ENCODE data around the gene IL1RAPL2. TPM values are rescaled to one million over a fixed set of nuclear protein-coding genes. Genes with fewer than 3 reads are reported as not detected.
"Not testable (repeated sequence)": the region's sequence is repeated elsewhere in the genome, so short reads cannot be mapped to it uniquely, and the experiment has no call there.

IL1RAPL2 gene
- total RNA-seq, 4 donors from 2014 or later: not detected

DNA sequence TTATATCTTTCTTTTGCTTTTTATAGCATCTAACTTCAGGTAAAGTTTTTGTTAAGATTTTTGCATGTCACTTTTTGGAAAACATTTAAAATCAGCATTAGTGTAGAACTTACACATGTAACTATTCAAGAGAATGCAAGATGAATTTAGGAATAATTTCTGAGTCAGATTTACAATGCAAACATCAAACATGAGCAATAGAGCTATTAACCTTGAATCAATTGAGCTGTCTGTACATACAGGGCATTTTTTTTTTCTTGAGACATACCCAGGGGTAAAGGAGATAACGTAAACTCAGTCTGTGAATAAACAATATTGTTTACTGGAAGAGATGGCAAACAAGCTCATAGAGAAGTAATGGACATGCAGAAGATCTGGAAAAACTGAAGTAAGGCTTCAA is 311.5 kb downstream of the IL1RAPL2 start:
- no peaks in the 10 kb centered on the region for H3K4me1 ChIP-seq
- no peak overlapping the region for H3K27ac ChIP-seq
- DNase-seq (no peak), ATAC-seq (no peak)
- intact Hi-C loops (cut with DNase I; ENCODE audit: low total_unique reads) (no loop called here), in situ Hi-C loops (cut with MboI; ENCODE audit: low sequenced_read_pairs in 4 of 4) (no loop called here)
- no peaks in the 10 kb centered on the region for H3K36me3 ChIP-seq
- no peak for TF ChIP-seq POLR2A (IDR thresholded peaks at IDR 0.05)
- TF ChIP-seq, protein P1, sequence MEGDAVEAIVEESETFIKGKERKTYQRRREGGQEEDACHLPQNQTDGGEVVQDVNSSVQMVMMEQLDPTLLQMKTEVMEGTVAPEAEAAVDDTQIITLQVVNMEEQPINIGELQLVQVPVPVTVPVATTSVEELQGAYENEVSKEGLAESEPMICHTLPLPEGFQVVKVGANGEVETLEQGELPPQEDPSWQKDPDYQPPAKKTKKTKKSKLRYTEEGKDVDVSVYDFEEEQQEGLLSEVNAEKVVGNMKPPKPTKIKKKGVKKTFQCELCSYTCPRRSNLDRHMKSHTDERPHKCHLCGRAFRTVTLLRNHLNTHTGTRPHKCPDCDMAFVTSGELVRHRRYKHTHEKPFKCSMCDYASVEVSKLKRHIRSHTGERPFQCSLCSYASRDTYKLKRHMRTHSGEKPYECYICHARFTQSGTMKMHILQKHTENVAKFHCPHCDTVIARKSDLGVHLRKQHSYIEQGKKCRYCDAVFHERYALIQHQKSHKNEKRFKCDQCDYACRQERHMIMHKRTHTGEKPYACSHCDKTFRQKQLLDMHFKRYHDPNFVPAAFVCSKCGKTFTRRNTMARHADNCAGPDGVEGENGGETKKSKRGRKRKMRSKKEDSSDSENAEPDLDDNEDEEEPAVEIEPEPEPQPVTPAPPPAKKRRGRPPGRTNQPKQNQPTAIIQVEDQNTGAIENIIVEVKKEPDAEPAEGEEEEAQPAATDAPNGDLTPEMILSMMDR (IDR thresholded peaks at IDR 0.05 in 4 of 5, conservative IDR thresholded peaks at IDR 0.05 in 1 of 5): no peak
- no peaks in the 10 kb centered on the region for H3K9me3 ChIP-seq
- no peaks in the 10 kb centered on the region for H3K27me3 ChIP-seq
- H3K4me3 ChIP-seq: no peak overlapping the region

DNA sequence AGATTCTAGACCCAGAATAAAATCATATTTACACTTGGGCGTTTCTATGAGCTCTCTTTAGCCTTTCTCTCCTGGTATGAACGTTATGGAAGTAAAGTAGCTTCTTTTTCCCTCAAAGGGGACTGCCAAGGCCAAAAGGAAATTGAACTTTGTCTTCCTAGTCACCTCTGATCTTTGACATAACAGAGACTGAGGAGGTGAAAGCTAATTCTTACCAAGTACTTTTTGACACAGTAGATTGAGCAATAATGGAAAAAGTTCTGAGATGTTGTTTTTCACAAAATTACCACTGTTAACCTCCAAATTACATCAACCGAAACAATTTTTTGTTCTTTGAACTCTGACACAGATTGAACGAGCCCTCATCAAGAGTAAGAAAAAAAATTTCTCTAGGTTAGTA is 336.1 kb downstream of the IL1RAPL2 start:
- ATAC-seq (no peak), DNase-seq (no peak)
- in situ Hi-C loops (cut with MboI; ENCODE audit: low sequenced_read_pairs in 4 of 4): no loop called here
- Histone ChIP-seq H3K9me3 (no peaks in the 10 kb centered on the region), H3K4me3 (no peak overlapping the region), H3K36me3 (no peaks in the 10 kb centered on the region), H3K27me3 (no peaks in the 10 kb centered on the region), H3K27ac (no peak overlapping the region), H3K4me1 (no peaks in the 10 kb centered on the region)
- intact Hi-C loops (cut with DNase I; ENCODE audit: low total_unique reads): no loop called here
- TF ChIP-seq POLR2A (IDR thresholded peaks at IDR 0.05): no peak
- TF ChIP-seq, protein P1 (IDR thresholded peaks at IDR 0.05 in 4 of 5, conservative IDR thresholded peaks at IDR 0.05 in 1 of 5): no peak

DNA sequence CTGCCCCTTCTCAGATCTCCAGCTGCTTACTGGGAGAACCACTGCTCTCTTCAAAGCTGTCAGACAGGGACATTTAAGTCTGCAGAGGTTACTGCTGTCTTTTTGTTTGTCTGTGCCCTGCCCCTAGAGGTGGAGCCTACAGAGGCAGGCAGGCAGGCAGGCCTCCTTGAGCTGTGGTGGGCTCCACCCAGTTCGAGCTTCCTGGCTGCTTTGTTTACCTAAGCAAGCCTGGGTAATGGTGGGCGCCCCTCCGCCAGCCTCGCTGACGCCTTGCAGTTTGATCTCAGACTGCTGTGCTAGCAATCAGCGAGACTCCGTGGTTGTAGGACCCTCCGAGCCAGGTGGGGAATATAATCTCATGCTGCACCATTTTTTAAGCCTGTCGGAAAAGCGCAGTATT is 343.7 kb downstream of the IL1RAPL2 start:
- DNase-seq; intact Hi-C loops (cut with DNase I; ENCODE audit: low total_unique reads); H3K27me3 ChIP-seq; ATAC-seq; H3K9me3 ChIP-seq; H3K27ac ChIP-seq; H3K4me1 ChIP-seq; H3K36me3 ChIP-seq; H3K4me3 ChIP-seq; in situ Hi-C loops (cut with MboI; ENCODE audit: low sequenced_read_pairs in 4 of 4): not testable (repeated sequence)

DNA sequence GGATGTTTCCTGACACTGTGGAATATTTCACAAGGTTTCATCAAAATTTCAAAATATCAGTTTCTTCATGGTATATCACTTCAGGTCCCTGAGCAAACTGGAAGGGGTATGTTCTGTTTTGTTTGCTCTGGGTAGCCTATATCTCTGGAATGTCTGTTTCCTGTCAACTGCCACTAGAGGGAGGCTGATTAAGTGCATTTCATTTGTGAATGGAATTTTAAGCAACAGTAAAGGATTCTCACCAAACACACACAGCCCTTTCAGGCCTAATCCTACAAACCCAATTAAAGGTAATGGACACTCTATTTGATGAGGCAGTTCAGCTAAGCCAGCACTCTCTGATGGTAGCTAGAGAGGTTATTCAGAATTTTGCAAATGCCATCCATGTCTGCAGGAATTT is 347.3 kb downstream of the IL1RAPL2 start:
- TF ChIP-seq, protein P1 (IDR thresholded peaks at IDR 0.05 in 4 of 5, conservative IDR thresholded peaks at IDR 0.05 in 1 of 5): no peak
- TF ChIP-seq POLR2A (IDR thresholded peaks at IDR 0.05): no peak
- Histone ChIP-seq H3K4me1 (no peaks in the 10 kb centered on the region), H3K36me3 (no peaks in the 10 kb centered on the region), H3K9me3 (no peaks in the 10 kb centered on the region), H3K27me3 (peaks cover 0 to 4% (median 0%) of the 10 kb centered on the region in 3 donors), H3K27ac (no peak overlapping the region), H3K4me3 (no peak overlapping the region)
- ATAC-seq (no peak), DNase-seq (no peak)
- in situ Hi-C loops (cut with MboI; ENCODE audit: low sequenced_read_pairs in 4 of 4): no loop called here
- intact Hi-C loops (cut with DNase I; ENCODE audit: low total_unique reads): no loop called here

DNA sequence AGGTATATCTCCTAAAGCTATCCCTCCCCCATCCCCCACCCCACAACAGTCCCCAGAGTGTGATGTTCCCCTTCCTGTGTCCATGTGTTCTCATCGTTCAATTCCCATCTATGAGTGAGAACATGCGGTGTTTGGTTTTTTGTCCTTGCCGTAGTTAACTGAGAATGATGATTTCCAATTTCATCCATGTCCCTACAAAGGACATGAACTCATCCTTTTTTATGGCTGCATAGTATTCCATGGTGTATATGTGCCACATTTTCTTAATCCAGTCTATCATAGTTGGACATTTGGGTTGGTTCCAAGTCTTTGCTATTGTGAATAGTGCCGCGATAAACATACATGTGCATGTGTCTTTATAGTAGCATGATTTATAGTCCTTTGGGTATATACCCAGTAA is 348.7 kb downstream of the IL1RAPL2 start:
- H3K4me3 ChIP-seq; H3K27me3 ChIP-seq; intact Hi-C loops (cut with DNase I; ENCODE audit: low total_unique reads); H3K36me3 ChIP-seq; DNase-seq; H3K4me1 ChIP-seq; in situ Hi-C loops (cut with MboI; ENCODE audit: low sequenced_read_pairs in 4 of 4); H3K9me3 ChIP-seq; ATAC-seq; H3K27ac ChIP-seq: not testable (repeated sequence)

DNA sequence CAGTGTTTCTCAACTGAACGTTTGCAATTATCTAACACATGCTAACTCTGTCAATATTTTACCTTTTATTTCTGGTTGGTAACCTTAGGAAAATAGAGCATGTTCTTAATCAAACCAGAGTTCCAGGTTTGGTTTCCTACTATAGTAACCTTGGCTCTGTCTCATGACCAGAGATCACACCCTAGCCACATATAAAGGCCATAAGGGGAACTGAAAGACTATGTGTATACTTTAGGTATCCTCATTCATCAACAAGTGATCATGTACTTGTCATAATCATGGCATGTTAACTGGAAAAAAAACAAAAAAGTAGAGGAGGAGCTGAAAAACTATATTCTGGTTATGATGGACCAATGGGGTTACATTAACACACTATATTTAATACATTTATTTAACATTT is 352.1 kb downstream of the IL1RAPL2 start:
- no peak for ATAC-seq
- Histone ChIP-seq H3K27ac (no peak overlapping the region), H3K36me3 (no peaks in the 10 kb centered on the region), H3K4me1 (no peaks in the 10 kb centered on the region), H3K4me3 (no peak overlapping the region), H3K27me3 (no peaks in the 10 kb centered on the region), H3K9me3 (no peaks in the 10 kb centered on the region)
- no peak for TF ChIP-seq POLR2A (IDR thresholded peaks at IDR 0.05)
- TF ChIP-seq, protein P1 (IDR thresholded peaks at IDR 0.05 in 4 of 5, conservative IDR thresholded peaks at IDR 0.05 in 1 of 5): no peak
- intact Hi-C loops (cut with DNase I; ENCODE audit: low total_unique reads): no loop called here
- in situ Hi-C loops (cut with MboI; ENCODE audit: low sequenced_read_pairs in 4 of 4): no loop called here
- DNase-seq: no peak
